CD14-positive monocyte (primary cell): ENCODE measurements around the gene SERPING1. TPM values are rescaled to one million over a fixed set of nuclear protein-coding genes. Genes with fewer than 3 reads are reported as not detected.
A peak's percentile ranks its signal among the peaks of the same experiment; 100 is the strongest.

ENCODE experiments used
- DNase-seq, 3 donors: peaks; one replicate each; pipeline ENCODE4 v3.0.0-alpha.2; 2011 to 2022
- H2AFZ ChIP-seq: 2 replicates; pipeline ENCODE4 v1.6.0; 2012; ENCODE audit warnings: mild to moderate bottlenecking, low read depth, low read length, inconsistent platforms; ENCODE audit not compliant: insufficient read depth, poor library complexity, severe bottlenecking
- H3K27ac ChIP-seq, 2 donors: 1 replicate in 1 of 2; 2 replicates in 1 of 2; pipeline ENCODE4 v1.5.1; 2012 to 2013; ENCODE audit warnings: low read length in 2 of 2, control low read depth in 1 of 2, inconsistent platforms in 1 of 2, low read depth in 1 of 2, mild to moderate bottlenecking in 1 of 2
- H3K27me3 ChIP-seq, 2 donors: one replicate each; pipeline versions ENCODE4 v1.6.0 to v1.6.1; 2011 to 2013; ENCODE audit warnings: low read length in 2 of 2; ENCODE audit not compliant: control insufficient read depth in 2 of 2, insufficient read depth in 2 of 2
- H3K36me3 ChIP-seq, 2 donors: replicated peaks in 1 of 2; 1 replicate in 1 of 2; 2 replicates in 1 of 2; pipeline versions ENCODE4 v1.5.1 to v1.6.1; 2012 to 2013; ENCODE audit warnings: low read length in 2 of 2, control low read depth in 1 of 2, inconsistent platforms in 1 of 2, mild to moderate bottlenecking in 1 of 2; ENCODE audit not compliant: insufficient read depth in 2 of 2, control insufficient read depth in 1 of 2
- H3K4me1 ChIP-seq, 2 donors: 1 replicate in 1 of 2; 2 replicates in 1 of 2; pipeline versions ENCODE4 v1.5.1 to v1.6.1; 2012 to 2013; ENCODE audit warnings: low read length in 2 of 2, control low read depth in 1 of 2, inconsistent platforms in 1 of 2, mild to moderate bottlenecking in 1 of 2, moderate library complexity in 1 of 2; ENCODE audit not compliant: insufficient read depth in 2 of 2, control insufficient read depth in 1 of 2
- H3K4me2 ChIP-seq: replicated peaks from 2 replicates; pipeline ENCODE3; 2012; ENCODE audit warnings: low read length, moderate library complexity, mild to moderate bottlenecking; ENCODE audit not compliant: poor library complexity, severe bottlenecking; ENCODE audit errors: extremely low read depth
- H3K4me3 ChIP-seq, 3 experiments: fragments of 200-600 bp in 1 of 3; sonication (generic) in 1 of 3; replicated peaks in 1 of 3; 1 replicate in 2 of 3; 2 replicates in 1 of 3; pipeline ENCODE4 v1.5.1; 2011 to 2013; ENCODE audit warnings: low read length in 3 of 3, mild to moderate bottlenecking in 3 of 3, control low read depth in 2 of 3, low read depth in 2 of 3, inconsistent platforms in 1 of 3, moderate library complexity in 1 of 3
- H3K79me2 ChIP-seq: 2 replicates; pipeline ENCODE4 v1.6.0; 2012; ENCODE audit warnings: mild to moderate bottlenecking, control low read depth, inconsistent platforms, low read length, moderate library complexity; ENCODE audit not compliant: insufficient read depth
- H3K9ac ChIP-seq: 2 replicates; pipeline ENCODE4 v1.6.0; 2017; ENCODE audit warnings: low read length, mild to moderate bottlenecking; ENCODE audit not compliant: insufficient read depth, poor library complexity, severe bottlenecking
- H3K9me3 ChIP-seq, 2 donors: replicated peaks in 1 of 2; 1 replicate in 1 of 2; 2 replicates in 1 of 2; pipeline versions ENCODE4 v1.5.1 to v1.6.1; 2012 to 2013; ENCODE audit warnings: low read length in 2 of 2, control low read depth in 1 of 2; ENCODE audit not compliant: control insufficient read depth in 1 of 2, insufficient read depth in 1 of 2
- H4K20me1 ChIP-seq: 2 replicates; pipeline ENCODE4 v1.6.0; 2012; ENCODE audit warnings: mild to moderate bottlenecking, low read length, control low read depth, moderate library complexity; ENCODE audit not compliant: insufficient read depth
- H3K27ac Mint-ChIP-seq, 7 donors: one replicate each; pipeline ENCODE4 v1.8.0; 2020; ENCODE audit warnings: mild to moderate bottlenecking in 7 of 7, mixed read lengths in 7 of 7, moderate library complexity in 6 of 7, inconsistent platforms in 2 of 7
- H3K27me3 Mint-ChIP-seq, 3 donors: one replicate each; pipeline ENCODE4 v1.8.0; 2021 to 2022; ENCODE audit warnings: low read depth in 3 of 3, mild to moderate bottlenecking in 3 of 3, mixed read lengths in 3 of 3, moderate library complexity in 3 of 3, inconsistent platforms in 1 of 3
- H3K36me3 Mint-ChIP-seq, 2 donors: one replicate each; pipeline ENCODE4 v1.8.0; 2020; ENCODE audit warnings: mixed read lengths in 2 of 2, inconsistent platforms in 1 of 2, mild to moderate bottlenecking in 1 of 2
- H3K4me1 Mint-ChIP-seq: one replicate; pipeline ENCODE4 v1.8.0; 2020; ENCODE audit warnings: mild to moderate bottlenecking, mixed read lengths
- H3K4me3 Mint-ChIP-seq, 2 donors: one replicate each; pipeline ENCODE4 v1.8.0; 2020; ENCODE audit warnings: mild to moderate bottlenecking in 2 of 2, mixed read lengths in 2 of 2, moderate library complexity in 1 of 2
- H3K9me3 Mint-ChIP-seq, 7 donors: one replicate each; pipeline ENCODE4 v1.8.0; 2020 to 2022; ENCODE audit warnings: mixed read lengths in 7 of 7, mild to moderate bottlenecking in 6 of 7, moderate library complexity in 6 of 7, inconsistent platforms in 2 of 7
- CTCF ChIP-seq: fragments of 200-600 bp; IDR thresholded peaks from one replicate; pipeline ENCODE4 v1.8.0; 2022; ENCODE audit warnings: antibody characterized with exemption, mild to moderate bottlenecking
- WGBS: methylation state at CpG from one replicate; pipeline ENCODE4 v1.1.5; 2013; ENCODE audit warnings: missing lambda C conversion rate; ENCODE audit not compliant: insufficient coverage; 5-methylcytosine and 5-hydroxymethylcytosine counted together
- intact Hi-C, 2 donors: fragments of 100-400 bp; cut with micrococcal nuclease; formaldehyde crosslinking; loops; one replicate each; pipeline versions ENCODE4 v1.15.0 to v1.15.1; 2023
- polyA plus RNA-seq, 3 donors: library from polyadenylated mRNA; depleted of rRNA in 1 of 3; unstranded in 2 of 3; stranded (reverse) in 1 of 3; fragments of 300-500 nt in 2 of 3; fragments of >200 nt in 1 of 3; fragmentation: Illumina TruSeq in 2 of 3; gene quantifications; 1 replicate in 2 of 3; 2 replicates in 1 of 3; pipeline ENCODE4 v1.2.3, GENCODE V29; 2012 to 2021

The SERPING1 gene
- polyA plus RNA-seq, 3 donors = 7.3 to 10.8 (median 8.5) TPM

GRCh38 chr11:57586711-57587245 lies 10.7 kb upstream of the SERPING1 start:
- intact Hi-C loops = no loop called here
- Histone ChIP-seq H3K27ac (no peak overlapping the region), H3K9me3 (no peaks in the 10 kb centered on the region), H2AFZ (no peak overlapping the region), H3K4me1 (peaks cover 0 to 7% of the 10 kb centered on the region in 2 donors), H3K36me3 (no peaks in the 10 kb centered on the region), H3K27me3 (no peaks in the 10 kb centered on the region), H3K4me3 (no peak overlapping the region), H3K4me2 (no peak overlapping the region), H3K79me2 (no peaks in the 10 kb centered on the region), H4K20me1 (no peaks in the 10 kb centered on the region), H3K9ac (no peak overlapping the region)
- no peak for TF ChIP-seq CTCF
- WGBS = no CpG with 5 or more reads among the region's 2 CpGs
- DNase-seq = no peak
- no peak overlapping the region for H3K4me3 Mint-ChIP-seq
- peaks cover 13% of the 10 kb centered on the region for H3K4me1 Mint-ChIP-seq
- no peak overlapping the region for H3K27ac Mint-ChIP-seq
- H3K9me3 Mint-ChIP-seq = no peaks in the 10 kb centered on the region
- no peaks in the 10 kb centered on the region for H3K36me3 Mint-ChIP-seq
- H3K27me3 Mint-ChIP-seq = peaks cover 1 to 7% (median 5%) of the 10 kb centered on the region in 3 donors

GRCh38 chr11:57588046-57588710 lies 9.3 kb upstream of the SERPING1 start:
- DNase-seq = peak in 2 of 3 donors; percentile 20 to 36
- Mint-ChIP-seq H3K4me3 (peak overlapping the region in 1 of 2 donors; percentile 6), H3K27ac (peak overlapping the region in 6 of 7 donors; percentile 74 to 91 (median 85)), H3K36me3 (no peaks in the 10 kb centered on the region), H3K27me3 (peaks cover 1 to 8% (median 5%) of the 10 kb centered on the region in 3 donors), H3K9me3 (no peaks in the 10 kb centered on the region), H3K4me1 (peaks cover 13% of the 10 kb centered on the region)
- H4K20me1 ChIP-seq = no peaks in the 10 kb centered on the region
- no CpG with 5 or more reads among the region's 3 CpGs for whole genome bisulfite sequencing
- H3K4me2 ChIP-seq = no peak overlapping the region
- peak overlapping the region in 1 of 2 donors; percentile 31 for H3K27ac ChIP-seq
- no peak for TF ChIP-seq CTCF
- no peak overlapping the region for H3K9ac ChIP-seq
- H3K4me3 ChIP-seq = no peak overlapping the region
- H3K79me2 ChIP-seq = no peaks in the 10 kb centered on the region
- H3K36me3 ChIP-seq = no peaks in the 10 kb centered on the region
- H3K9me3 ChIP-seq = no peaks in the 10 kb centered on the region
- H3K27me3 ChIP-seq = no peaks in the 10 kb centered on the region
- H3K4me1 ChIP-seq = peaks cover 0 to 7% of the 10 kb centered on the region in 2 donors
- intact Hi-C loops = no loop called here
- peak overlapping the region; percentile 31 for H2AFZ ChIP-seq
